Activated naive CD4-positive, alpha-beta T cell treated with anti-CD3 and anti-CD28 coated beads, Interleukin-2, amount 50 U/mL, for 24 hours (primary cell): ENCODE measurements around the gene RXRA.
A peak's percentile ranks its signal among the peaks of the same experiment; 100 is the strongest.

Experiments used
- H3K27ac Mint-ChIP-seq: one replicate; pipeline ENCODE4 v1.8.0; 2021; ENCODE audit warnings: mild to moderate bottlenecking, mixed read lengths
- H3K27me3 Mint-ChIP-seq: one replicate; pipeline ENCODE4 v1.8.0; 2021; ENCODE audit warnings: mixed read lengths
- H3K36me3 Mint-ChIP-seq: one replicate; pipeline ENCODE4 v1.8.0; 2021; ENCODE audit warnings: mixed read lengths
- H3K4me1 Mint-ChIP-seq: one replicate; pipeline ENCODE4 v1.8.0; 2021; ENCODE audit warnings: mixed read lengths
- H3K4me3 Mint-ChIP-seq: one replicate; pipeline ENCODE4 v1.8.0; 2021; ENCODE audit warnings: mild to moderate bottlenecking, mixed read lengths
- H3K9me3 Mint-ChIP-seq: one replicate; pipeline ENCODE4 v1.8.0; 2021; ENCODE audit warnings: mixed read lengths

Gene RXRA

GRCh38 chr9:134290603-134291451 lies 35.4 kb upstream of the RXRA start:
- no peak overlapping the region for H3K27ac Mint-ChIP-seq
- H3K4me1 Mint-ChIP-seq = no peaks in the 10 kb centered on the region
- H3K4me3 Mint-ChIP-seq = no peak overlapping the region
- no peaks in the 10 kb centered on the region for H3K9me3 Mint-ChIP-seq
- no peaks in the 10 kb centered on the region for H3K36me3 Mint-ChIP-seq
- H3K27me3 Mint-ChIP-seq = peaks cover 2% of the 10 kb centered on the region

GRCh38 chr9:134291452-134291881 lies 34.8 kb upstream of the RXRA start:
- Mint-ChIP-seq H3K4me1 (no peaks in the 10 kb centered on the region), H3K4me3 (no peak overlapping the region), H3K36me3 (no peaks in the 10 kb centered on the region), H3K27ac (no peak overlapping the region), H3K9me3 (no peaks in the 10 kb centered on the region), H3K27me3 (peaks cover 2% of the 10 kb centered on the region)

GRCh38 chr9:134291961-134292871 lies 34.0 kb upstream of the RXRA start:
- no peaks in the 10 kb centered on the region for H3K9me3 Mint-ChIP-seq
- peaks cover 2% of the 10 kb centered on the region for H3K27me3 Mint-ChIP-seq
- no peak overlapping the region for H3K4me3 Mint-ChIP-seq
- no peaks in the 10 kb centered on the region for H3K4me1 Mint-ChIP-seq
- no peaks in the 10 kb centered on the region for H3K36me3 Mint-ChIP-seq
- no peak overlapping the region for H3K27ac Mint-ChIP-seq

GRCh38 chr9:134293031-134293521 lies 33.2 kb upstream of the RXRA start:
- no peak overlapping the region for H3K27ac Mint-ChIP-seq
- no peaks in the 10 kb centered on the region for H3K9me3 Mint-ChIP-seq
- no peaks in the 10 kb centered on the region for H3K4me1 Mint-ChIP-seq
- H3K36me3 Mint-ChIP-seq = no peaks in the 10 kb centered on the region
- no peak overlapping the region for H3K4me3 Mint-ChIP-seq
- H3K27me3 Mint-ChIP-seq = no peaks in the 10 kb centered on the region

- no peak overlapping the region for H3K27ac Mint-ChIP-seq
- peak overlapping the region; percentile 52 for H3K4me3 Mint-ChIP-seq
- H3K36me3 Mint-ChIP-seq = no peaks in the 10 kb centered on the region
- H3K9me3 Mint-ChIP-seq = no peaks in the 10 kb centered on the region
- no peaks in the 10 kb centered on the region for H3K4me1 Mint-ChIP-seq
- H3K27me3 Mint-ChIP-seq = no peaks in the 10 kb centered on the region
Measured at GRCh38 chr9:134293611-134294152, 32.6 kb upstream of the RXRA start.

- H3K36me3 Mint-ChIP-seq = no peaks in the 10 kb centered on the region
- H3K27me3 Mint-ChIP-seq = no peaks in the 10 kb centered on the region
- no peaks in the 10 kb centered on the region for H3K9me3 Mint-ChIP-seq
- H3K4me1 Mint-ChIP-seq = no peaks in the 10 kb centered on the region
- H3K4me3 Mint-ChIP-seq = no peak overlapping the region
- H3K27ac Mint-ChIP-seq = no peak overlapping the region
Measured at GRCh38 chr9:134294153-134295071, 31.8 kb upstream of the RXRA start.

- Mint-ChIP-seq H3K4me3 (no peak overlapping the region), H3K27me3 (no peaks in the 10 kb centered on the region), H3K4me1 (no peaks in the 10 kb centered on the region), H3K9me3 (no peaks in the 10 kb centered on the region), H3K27ac (no peak overlapping the region), H3K36me3 (no peaks in the 10 kb centered on the region)
Measured at GRCh38 chr9:134295101-134295745, 31.0 kb upstream of the RXRA start.

DNA sequence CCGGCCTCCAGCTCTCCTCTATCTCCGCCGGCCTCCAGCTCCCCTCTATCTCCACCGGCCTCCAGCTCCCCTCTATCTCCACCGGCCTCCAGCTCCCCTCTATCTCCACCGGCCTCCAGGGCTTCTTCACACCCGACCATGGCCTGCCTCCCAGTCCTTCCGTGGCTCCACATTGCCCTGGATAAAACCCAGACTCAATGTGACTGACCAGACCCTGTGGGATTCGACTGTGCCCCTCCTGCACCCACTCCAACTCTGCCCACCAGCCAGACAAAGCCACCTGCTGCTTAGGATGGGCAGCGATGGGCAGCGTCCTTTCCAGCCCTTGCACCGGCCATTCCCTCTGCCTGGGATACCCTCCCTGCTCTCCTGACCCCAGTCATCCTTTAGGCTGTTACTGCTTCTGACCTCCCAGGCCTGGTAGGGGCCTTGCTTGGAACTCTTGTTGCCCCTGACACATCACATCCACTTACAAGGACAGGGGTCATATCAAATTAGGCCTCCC lies 30.5 kb upstream of the RXRA start:
- Mint-ChIP-seq H3K27ac (peak overlapping the region; percentile 80), H3K4me1 (peaks cover 3% of the 10 kb centered on the region), H3K36me3 (no peaks in the 10 kb centered on the region), H3K9me3 (no peaks in the 10 kb centered on the region), H3K4me3 (no peak overlapping the region), H3K27me3 (no peaks in the 10 kb centered on the region)

GRCh38 chr9:134296301-134297082 lies 29.8 kb upstream of the RXRA start:
- H3K4me3 Mint-ChIP-seq = no peak overlapping the region
- H3K27ac Mint-ChIP-seq = no peak overlapping the region
- no peaks in the 10 kb centered on the region for H3K27me3 Mint-ChIP-seq
- no peaks in the 10 kb centered on the region for H3K9me3 Mint-ChIP-seq
- H3K4me1 Mint-ChIP-seq = peaks cover 3% of the 10 kb centered on the region
- H3K36me3 Mint-ChIP-seq = no peaks in the 10 kb centered on the region

DNA sequence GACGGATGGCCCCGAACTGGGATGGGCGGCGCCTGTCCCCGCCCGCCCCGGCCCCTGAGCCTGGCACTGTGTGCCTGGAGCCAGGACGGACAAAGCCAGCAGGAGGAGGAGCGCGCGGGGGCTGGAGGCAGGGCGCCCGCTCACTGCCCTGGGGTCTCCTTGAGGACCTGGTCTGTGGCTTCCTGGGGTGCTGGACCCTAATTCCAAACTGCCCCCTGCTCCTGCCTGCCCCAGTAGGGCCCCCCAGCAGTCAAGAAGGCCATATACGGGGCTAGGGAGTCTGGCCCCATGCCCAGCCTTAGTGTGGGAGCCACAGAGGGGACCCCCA lies 29.2 kb upstream of the RXRA start:
- Mint-ChIP-seq H3K4me3 (no peak overlapping the region), H3K27ac (no peak overlapping the region), H3K9me3 (no peaks in the 10 kb centered on the region), H3K36me3 (no peaks in the 10 kb centered on the region), H3K27me3 (no peaks in the 10 kb centered on the region), H3K4me1 (peaks cover 8% of the 10 kb centered on the region)

DNA sequence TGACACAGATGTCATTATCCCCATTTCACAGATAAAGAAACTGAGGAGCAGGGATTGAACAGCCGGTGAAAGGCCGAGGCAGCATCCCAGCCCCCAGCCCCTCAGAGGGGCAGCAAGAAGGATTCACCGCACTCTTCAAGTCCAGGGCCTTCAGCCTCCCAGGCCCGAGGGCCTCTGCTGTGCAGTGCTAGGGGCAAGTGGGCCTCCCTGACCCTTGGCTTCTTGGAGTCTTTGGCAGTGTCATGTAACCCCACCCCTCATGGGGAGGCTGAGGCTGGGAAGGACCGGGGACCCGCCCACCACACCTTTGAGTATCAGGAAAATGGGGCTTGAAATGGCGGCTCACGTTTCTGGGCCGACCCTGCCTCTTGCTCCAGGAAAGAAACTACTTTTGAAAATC lies 28.7 kb upstream of the RXRA start:
- Mint-ChIP-seq H3K9me3 (no peaks in the 10 kb centered on the region), H3K27me3 (no peaks in the 10 kb centered on the region)

GRCh38 chr9:134298000-134298399 lies 28.3 kb upstream of the RXRA start:
- H3K4me3 Mint-ChIP-seq = no peak overlapping the region
- no peaks in the 10 kb centered on the region for H3K27me3 Mint-ChIP-seq
- peaks cover 8% of the 10 kb centered on the region for H3K4me1 Mint-ChIP-seq
- H3K27ac Mint-ChIP-seq = no peak overlapping the region
- no peaks in the 10 kb centered on the region for H3K36me3 Mint-ChIP-seq
- no peaks in the 10 kb centered on the region for H3K9me3 Mint-ChIP-seq

More for the DNA sequence above, 28.7 kb upstream of the RXRA start:
- no peak overlapping the region for H3K4me3 Mint-ChIP-seq
- H3K36me3 Mint-ChIP-seq = no peaks in the 10 kb centered on the region
- H3K4me1 Mint-ChIP-seq = peaks cover 8% of the 10 kb centered on the region
- peak overlapping the region; percentile 17 for H3K27ac Mint-ChIP-seq

DNA sequence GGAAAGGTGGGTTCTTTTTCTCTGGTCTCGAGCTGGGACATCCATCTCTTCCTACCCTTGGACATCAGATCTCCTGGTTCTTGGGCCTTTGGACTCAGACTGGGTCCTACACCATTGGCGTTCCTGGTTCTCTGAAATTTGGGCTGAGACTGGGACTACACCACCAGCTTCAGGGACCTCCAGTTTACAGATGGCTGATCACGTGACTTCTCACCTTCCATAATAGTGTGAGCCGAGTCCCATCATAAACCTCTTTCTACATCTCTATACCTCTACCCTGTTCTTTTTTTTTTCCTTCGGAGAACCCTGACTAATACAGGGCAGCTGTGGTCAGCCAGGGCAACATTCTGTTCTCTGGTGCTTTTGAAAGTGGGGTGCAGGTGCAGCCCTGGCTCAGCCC lies 27.2 kb upstream of the RXRA start:
- H3K9me3 Mint-ChIP-seq = no peaks in the 10 kb centered on the region
- H3K36me3 Mint-ChIP-seq = no peaks in the 10 kb centered on the region
- H3K27me3 Mint-ChIP-seq = no peaks in the 10 kb centered on the region
- H3K4me3 Mint-ChIP-seq = no peak overlapping the region
- peaks cover 8% of the 10 kb centered on the region for H3K4me1 Mint-ChIP-seq
- H3K27ac Mint-ChIP-seq = no peak overlapping the region

- H3K9me3 Mint-ChIP-seq = no peaks in the 10 kb centered on the region
- H3K4me1 Mint-ChIP-seq = peaks cover 8% of the 10 kb centered on the region
- no peaks in the 10 kb centered on the region for H3K27me3 Mint-ChIP-seq
- no peaks in the 10 kb centered on the region for H3K36me3 Mint-ChIP-seq
- H3K4me3 Mint-ChIP-seq = no peak overlapping the region
- no peak overlapping the region for H3K27ac Mint-ChIP-seq
Measured at GRCh38 chr9:134299883-134300282, 26.4 kb upstream of the RXRA start.
